Stimulated activated CD8-positive, alpha-beta memory T cell treated with anti-CD3 and anti-CD28 coated beads, Interleukin-2, amount 100 ng/mL, for 48 hours (primary cell): ENCODE results near the gene CREB3L2.
"Not testable (repeated sequence)": the region's sequence is repeated elsewhere in the genome, so short reads cannot be mapped to it uniquely, and the experiment has no call there.

Experiments
- DNase-seq, 2 donors: peaks; one replicate each; pipeline ENCODE4 v3.0.0-alpha.2; 2020; ENCODE audit warnings: low read depth in 2 of 2

CREB3L2 gene

DNA sequence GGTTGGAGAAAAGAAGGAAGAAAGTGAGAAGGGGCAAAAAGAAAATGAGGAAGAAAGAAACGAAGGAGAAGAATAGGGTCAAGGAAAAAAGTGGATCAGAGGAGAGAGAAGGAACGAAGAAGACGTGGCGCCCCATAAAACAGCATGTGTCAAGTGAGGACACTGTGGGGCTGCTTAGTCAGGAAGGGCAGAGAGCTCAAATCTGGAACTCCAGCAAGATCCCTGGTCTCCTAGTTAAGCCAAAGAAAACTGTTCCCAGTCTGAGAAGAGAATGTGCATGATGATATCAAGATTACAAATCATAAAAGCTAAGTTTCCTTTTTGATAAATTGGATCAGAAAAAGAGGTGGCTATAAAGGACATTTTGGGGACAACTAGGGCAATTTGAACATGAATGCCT is 33.0 kb downstream of the CREB3L2 start:
- DNase-seq, result no peak

DNA sequence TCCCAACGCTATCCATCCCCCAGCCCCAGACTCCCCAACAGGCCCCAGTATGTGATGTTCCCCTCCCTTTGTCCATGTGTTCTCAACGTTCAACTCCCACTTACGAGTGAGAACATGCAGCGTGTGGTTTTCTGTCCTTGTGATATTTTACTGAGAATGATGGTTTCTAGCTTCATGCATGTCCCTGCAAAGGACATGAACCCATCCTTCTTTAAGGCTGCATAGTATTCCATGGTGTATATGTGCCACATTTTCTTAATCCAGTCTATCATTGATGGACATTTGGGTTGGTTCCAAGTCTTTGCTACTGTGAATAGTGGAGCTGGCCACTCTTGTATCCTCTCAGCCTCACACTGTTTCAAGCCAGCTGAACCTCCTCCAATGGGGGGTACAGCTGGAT is 33.5 kb downstream of the CREB3L2 start:
- not testable (repeated sequence) for DNase-seq

DNA sequence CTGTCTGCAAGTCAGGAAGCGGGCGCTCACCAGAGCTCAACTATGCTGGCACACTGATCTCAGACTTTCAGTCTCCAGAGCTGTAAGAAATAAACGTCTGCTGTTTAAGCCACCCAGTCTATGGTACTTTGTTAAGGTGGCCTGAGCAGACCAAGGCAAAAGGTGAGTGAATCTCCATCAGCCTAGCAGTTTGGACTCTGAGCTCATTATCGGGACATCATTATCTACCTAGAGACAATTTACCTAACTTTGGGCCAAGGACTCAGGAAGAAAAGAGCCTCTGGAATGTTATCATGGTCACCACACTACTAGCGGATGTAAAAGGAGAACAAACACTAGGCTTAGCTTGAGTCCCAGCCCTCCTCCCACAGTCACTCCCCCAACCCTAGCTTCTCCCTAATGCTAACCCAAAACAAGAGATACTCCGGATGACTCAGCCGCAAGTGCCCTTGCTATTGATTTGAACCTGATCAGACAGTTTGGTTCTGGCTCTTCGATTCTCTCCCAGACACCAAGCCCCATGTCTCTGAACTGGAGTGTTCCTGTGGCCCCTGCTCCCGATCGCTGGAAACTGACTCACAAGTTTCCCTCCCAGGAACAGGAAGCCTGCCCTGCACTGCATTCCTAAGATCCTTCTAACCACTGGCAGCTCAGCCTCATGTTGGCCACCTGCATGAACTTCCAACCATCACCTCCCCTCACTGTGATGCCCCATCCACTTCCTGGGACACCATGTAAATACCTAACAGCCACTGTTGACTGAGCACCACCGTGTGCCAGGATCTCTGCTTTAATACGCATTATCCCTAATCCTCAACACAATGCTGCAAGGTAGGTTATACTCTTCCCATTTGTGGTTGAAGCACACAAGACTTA is 34.5 kb downstream of the CREB3L2 start:
- DNase-seq, result no peak

GRCh38 chr7:137966641-137967142 is 35.2 kb downstream of the CREB3L2 start:
- no peak for DNase-seq

GRCh38 chr7:137965942-137966640 is 35.8 kb downstream of the CREB3L2 start:
- DNase-seq, result no peak

DNA sequence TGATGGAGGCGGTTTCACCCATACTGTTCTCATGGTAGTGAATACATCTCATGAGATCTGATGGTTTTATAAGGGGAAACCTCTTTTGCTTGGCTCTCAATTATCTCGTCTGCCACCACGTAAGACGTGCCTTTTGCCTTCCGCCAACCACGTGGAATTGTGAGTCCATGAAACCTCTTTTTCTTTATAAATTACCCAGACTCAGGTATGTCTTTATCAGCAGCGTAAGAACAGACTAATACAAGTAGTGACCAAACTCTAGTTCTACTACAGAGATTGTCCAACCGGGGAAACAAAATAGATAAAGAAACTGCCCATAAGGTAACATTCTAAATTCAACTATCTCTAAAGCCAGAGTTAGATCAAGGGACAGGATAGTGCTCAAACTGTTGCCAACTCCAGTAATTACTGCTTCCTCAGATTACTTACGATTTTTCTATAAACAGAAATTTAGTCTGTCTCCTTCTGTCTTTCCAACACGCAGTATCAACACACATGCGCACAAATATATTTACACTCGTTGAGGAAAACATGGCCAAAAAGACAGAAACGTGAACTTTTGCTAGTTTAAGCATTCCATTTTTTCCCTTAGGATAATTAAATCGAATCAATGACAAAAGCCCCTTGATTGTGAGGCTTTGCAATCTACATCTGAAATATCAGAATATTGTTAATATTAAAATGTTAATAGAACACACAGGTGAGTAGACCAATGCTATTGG is 36.9 kb downstream of the CREB3L2 start:
- DNase-seq, result no peak

DNA sequence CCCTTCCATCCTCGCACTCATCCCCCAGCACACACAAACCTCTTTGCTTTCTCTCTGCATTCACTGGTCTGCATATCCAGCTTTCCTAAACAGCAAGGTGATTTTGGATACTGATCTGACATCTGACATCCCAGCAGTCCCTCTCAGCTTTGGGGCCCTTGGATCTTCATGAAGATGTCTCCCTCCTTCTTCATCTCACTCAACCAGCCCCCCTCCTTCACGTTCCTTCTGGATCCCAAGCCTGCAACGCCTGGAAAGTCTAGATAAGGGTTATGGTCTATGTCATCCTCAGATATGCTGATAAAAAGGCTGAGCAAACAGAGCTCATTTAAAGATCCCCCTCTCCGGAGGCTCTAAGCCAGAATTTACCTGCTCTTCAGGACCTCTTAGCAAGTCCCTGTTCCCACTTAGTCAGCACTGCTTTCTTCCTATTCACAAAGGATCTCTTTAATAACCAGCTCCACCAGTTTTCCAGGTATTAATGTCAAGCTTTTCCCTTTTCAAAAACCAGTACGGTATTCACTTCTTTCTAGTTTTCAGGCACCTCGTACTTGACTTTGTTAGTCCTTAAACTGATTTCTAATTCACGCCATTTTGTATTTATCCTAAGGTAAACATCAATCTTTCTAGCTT is 38.9 kb downstream of the CREB3L2 start:
- no peak for DNase-seq

DNA sequence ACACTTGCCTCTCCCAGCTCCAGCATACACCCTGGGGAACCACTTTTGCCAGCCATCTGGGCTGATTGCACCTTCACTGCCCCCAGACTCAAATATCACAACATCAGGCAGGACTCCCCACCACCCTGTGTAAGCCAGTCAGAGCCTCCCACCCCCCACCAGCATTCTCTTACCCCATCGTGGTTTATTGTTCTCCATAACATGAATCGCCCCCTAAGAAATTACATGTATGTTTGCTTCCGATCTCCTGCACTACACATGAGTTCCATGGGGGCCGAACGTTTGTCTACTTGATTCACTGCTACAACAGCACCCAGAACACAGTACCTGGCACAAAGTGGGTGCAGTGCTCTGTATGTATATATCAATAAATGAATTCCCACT is 39.4 kb downstream of the CREB3L2 start:
- no peak for DNase-seq

GRCh38 chr7:137961200-137962177 is 40.4 kb downstream of the CREB3L2 start:
- DNase-seq, result peak; percentile 0 to 20

DNA sequence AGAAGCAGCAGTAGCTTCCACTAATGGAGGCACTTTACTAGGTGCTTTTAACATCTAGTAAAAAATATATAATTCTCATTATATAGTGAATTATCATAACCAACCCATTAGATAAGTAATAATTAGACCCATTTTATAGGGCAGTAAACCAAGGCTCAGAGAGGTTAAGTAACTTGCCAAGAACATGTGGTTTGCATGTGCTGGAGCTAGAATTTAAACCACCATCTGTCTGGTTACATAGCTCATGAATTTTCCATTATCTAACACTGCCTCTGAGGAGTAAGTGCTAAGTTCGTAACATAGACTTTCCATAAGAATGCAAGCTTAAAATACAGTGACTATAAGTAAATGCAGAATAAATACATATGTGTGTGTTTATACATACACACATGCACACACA is 41.9 kb downstream of the CREB3L2 start:
- no peak for DNase-seq

DNA sequence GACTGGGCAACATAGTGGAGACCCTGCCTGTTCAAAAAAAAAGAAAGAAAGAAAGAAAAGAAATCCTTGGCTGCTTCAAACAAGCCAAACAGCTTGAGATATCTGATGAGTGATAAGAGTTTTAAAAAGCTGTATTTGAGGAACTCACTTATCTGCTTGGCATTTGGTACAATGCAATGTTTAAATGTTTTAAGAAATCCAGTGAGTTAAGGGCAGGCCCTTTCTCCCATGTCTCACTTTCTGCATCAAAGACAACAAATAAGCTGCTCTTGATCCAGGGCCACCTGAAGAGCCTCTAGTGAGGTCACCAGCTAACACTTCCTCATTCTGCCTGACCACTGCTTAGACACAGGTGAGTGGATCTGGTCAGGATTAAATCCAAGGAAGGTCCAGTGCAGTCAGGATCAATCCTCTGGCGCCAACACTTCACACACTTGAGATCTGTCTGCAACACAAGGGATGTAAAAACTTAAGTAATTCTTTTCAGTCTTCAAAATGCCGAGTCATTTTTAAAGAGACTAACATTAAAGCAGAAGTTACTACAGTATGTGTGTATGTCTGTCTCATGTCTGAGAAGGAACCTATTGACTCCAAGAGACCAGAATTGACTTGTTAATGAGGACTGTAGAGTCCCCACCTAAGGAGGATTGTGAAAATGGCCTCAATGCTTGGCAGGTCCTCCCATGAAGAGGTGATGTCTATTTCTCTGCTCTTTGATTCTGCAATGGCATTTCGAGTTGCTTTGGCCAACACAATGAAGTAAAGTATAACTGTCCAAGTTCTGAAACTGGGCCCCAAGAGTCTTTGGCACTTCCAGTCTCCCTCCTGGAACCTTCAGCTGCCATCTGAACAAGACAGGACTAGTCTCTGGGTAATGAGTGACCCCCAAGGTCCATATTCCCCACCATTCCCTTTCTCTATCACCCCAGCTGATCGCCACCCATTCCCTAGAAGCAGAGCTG is 43.1 kb downstream of the CREB3L2 start:
- no peak for DNase-seq

GRCh38 chr7:137957887-137958286 is 44.0 kb downstream of the CREB3L2 start:
- DNase-seq, result no peak

DNA sequence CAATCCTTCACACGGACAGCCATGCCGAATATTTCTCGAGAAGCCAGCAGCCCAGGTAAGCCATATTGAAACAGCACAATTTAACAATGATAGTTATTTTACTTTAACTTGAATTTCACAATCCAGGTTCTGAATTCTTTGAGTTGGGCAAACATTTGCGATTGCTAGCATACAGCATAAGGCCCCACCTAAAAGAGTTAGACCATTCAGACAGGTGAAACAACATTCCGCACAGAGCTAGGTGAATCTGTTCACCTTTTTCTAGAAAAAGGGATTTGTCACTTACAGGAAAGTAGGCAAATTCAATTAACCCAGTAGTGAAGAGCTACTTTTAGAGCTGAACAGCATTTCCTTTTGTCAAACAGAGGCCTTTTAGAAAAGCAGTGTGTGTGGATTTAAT is 45.3 kb downstream of the CREB3L2 start:
- DNase-seq, result no peak

DNA sequence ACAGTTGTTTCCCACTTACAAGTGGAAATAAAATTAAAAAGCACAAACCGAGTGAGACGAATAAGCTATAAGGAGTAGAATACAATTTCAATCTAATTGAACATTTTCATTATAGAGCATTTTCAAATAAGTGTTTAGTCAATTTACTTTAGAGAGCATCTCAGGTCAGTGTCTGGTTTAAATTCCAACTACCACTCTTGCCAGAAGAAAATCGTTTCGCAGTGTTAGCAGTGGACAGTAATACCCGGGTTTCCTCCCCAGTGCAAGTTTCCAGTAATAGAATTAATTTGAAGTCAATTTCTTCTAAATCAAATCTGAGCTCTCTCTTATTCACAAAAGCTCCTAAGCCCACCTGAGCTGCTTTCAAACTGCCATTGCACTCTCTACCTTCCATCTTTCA is 45.7 kb downstream of the CREB3L2 start:
- DNase-seq, result no peak

- DNase-seq, result no peak
Observed at GRCh38 chr7:137954614-137955013, 47.3 kb downstream of the CREB3L2 start.

DNA sequence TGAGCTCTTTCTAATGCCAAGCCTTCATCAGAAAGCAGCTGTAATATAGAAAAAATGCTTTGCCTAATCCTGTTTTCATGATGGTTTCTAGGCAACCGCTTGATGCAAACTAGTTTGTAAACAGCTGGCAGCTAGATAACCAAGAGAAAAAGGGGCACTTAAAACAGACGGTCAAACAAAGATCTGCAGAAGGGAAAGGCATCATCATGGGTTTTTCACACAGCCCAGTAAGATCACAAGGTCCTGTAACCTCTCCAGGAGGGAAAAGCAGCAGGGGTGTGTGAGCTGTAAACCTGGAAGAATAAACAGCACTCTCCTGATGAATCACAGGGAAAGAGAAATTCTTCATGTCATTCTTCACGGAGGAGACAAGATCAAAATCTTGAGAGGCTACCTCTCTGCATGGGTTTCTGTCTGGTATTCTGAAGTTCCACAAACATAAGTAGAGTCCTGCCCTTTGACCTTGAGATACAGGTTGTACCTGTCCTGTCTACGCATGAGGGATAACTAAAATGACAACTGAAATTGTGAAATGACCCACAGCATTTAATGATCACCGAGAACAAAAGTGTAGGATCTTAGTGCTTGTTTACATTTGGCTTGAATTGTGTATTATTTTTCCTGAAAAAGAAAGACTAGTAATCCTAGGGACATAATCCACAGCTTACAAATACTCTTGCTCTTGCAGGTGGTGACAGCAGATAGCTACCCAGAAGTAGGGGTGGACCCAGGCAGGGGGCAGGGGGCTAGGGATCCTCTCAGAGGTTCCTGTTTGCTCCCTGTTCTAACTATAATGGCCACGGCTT is 48.0 kb downstream of the CREB3L2 start:
- DNase-seq, result no peak

DNA sequence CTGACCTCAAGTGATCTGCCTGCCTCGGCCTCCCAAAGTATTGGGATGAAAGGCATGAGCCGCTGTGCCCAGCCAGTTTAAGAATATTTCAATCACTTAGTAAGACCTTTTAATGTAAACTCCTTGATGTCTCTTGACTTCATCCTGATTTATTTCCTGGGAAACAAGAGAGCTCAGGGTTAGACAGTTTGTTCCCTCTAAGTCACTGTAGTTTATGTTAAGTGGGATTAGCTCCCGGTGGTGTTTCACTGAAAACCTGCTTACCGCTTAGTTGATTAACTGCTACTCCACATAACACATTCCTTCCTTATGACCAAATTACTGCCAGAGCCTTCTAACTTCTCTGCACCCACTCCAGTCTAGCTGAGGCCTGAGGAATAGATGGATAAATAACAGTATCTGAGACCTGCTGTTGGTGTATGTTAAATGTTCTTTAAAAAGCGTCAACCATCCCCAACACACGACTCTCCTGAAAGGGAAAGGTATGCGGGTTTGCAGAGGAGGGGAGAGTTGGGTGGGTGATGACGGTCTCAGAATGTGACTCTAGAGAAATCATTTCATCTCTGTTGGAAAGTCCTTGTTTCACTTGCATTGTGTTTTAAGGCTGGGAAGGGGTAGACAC is 48.7 kb downstream of the CREB3L2 start:
- DNase-seq, result no peak

DNA sequence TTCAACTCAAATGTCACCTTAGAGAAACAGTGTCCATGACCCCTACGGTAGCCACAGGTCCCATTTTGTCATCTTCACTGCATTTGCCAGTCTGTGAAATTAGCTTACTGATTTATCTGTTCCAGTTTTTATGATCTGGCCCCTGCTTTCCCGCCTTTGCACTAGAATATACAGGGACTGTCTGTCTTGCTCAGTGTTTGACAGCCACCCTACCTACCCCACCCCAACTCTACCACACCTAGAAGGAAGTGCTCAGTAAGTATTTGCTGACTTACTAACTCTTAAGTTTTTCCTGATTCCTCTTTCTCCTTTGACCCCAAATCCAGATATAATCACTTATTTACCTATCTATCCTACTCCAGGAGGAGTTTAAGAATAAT is 49.5 kb downstream of the CREB3L2 start:
- DNase-seq, result no peak
